Panc1 (cell line): Measurements from ENCODE around the gene IGLL5.

Experiments
- CTCF ChIP-seq: fragments of 450-650 bp; IDR thresholded peaks from 2 replicates; pipeline ENCODE4 v1.5.1; 2017; ENCODE audit warnings: mild to moderate bottlenecking
- POLR2AphosphoS5 ChIP-seq: IDR thresholded peaks from 2 replicates; pipeline ENCODE4 v1.6.1; 2012; ENCODE audit warnings: mild to moderate bottlenecking, low read depth, low read length, moderate library complexity
- SIN3A ChIP-seq: IDR thresholded peaks from 2 replicates; pipeline ENCODE4 v1.6.1; 2012; ENCODE audit warnings: low read depth, mild to moderate bottlenecking, low read length, moderate library complexity, borderline replicate concordance; ENCODE audit not compliant: insufficient read depth

GRCh38 chr22:22927888-22928665 is 40.5 kb downstream of the IGLL5 start:
- no peak for TF ChIP-seq POLR2AphosphoS5
- TF ChIP-seq CTCF = no peak
- TF ChIP-seq SIN3A = no peak
